T-cell (primary cell): ENCODE data around the gene FAHD2A. TPM values are rescaled to one million over a fixed set of nuclear protein-coding genes. Genes with fewer than 3 reads are reported as not detected.

ENCODE experiments used
- ATAC-seq, 4 experiments: fragments of 200-7000 bp in 3 of 4; fragments of 150-1000 bp in 1 of 4; cut with Tn5 transposase; replicated peaks in 1 of 4; 1 replicate in 3 of 4; 2 replicates in 1 of 4; pipeline ENCODE4 v1.10.0; 2021; ENCODE audit warnings: moderate library complexity in 3 of 4, mild to moderate bottlenecking in 2 of 4, moderate number of reproducible peaks in 1 of 4
- CTCF ChIA-PET, 2 donors: fragments of 300-600 bp; sonication (Branson Sonifier 250); formaldehyde crosslinking; loops; one replicate each; lab custom pipeline; 2022; ENCODE audit warnings: antibody characterized with exemption in 2 of 2; lab: Charles Lee
- POLR2A ChIA-PET, 2 donors: fragments of 300-600 bp; sonication (Branson Sonifier 250); formaldehyde crosslinking; loops; one replicate each; lab custom pipeline; 2022; ENCODE audit warnings: antibody characterized with exemption in 2 of 2; lab: Charles Lee
- DNase-seq, 35 experiments: peaks; one replicate each; pipeline versions ENCODE4 v3.0.0 to v3.0.0-alpha.2; 2013 to 2023
- H3K27ac ChIP-seq: one replicate; pipeline ENCODE4 v1.5.1; 2013; ENCODE audit warnings: low read length
- H3K27me3 ChIP-seq, 2 experiments: replicated peaks in 1 of 2; 1 replicate in 1 of 2; 2 replicates in 1 of 2; pipeline versions ENCODE4 v1.6.1 to v1.7.0; 2013; ENCODE audit warnings: low read length in 1 of 2, mixed read lengths in 1 of 2; ENCODE audit not compliant: control insufficient read depth in 2 of 2, insufficient read depth in 2 of 2; ENCODE audit errors: extremely low read depth in 1 of 2
- H3K36me3 ChIP-seq, 2 donors: 1 replicate in 1 of 2; 2 replicates in 1 of 2; pipeline versions ENCODE4 v1.6.1 to v1.7.0; 2013; ENCODE audit warnings: low read length in 1 of 2; ENCODE audit not compliant: control insufficient read depth in 2 of 2, insufficient read depth in 1 of 2; ENCODE audit errors: extremely low read depth in 1 of 2
- H3K4me1 ChIP-seq, 2 experiments: 1 replicate in 1 of 2; 2 replicates in 1 of 2; pipeline versions ENCODE4 v1.6.1 to v1.7.0; 2013; ENCODE audit warnings: low read length in 2 of 2, mixed read lengths in 1 of 2; ENCODE audit not compliant: insufficient read depth in 2 of 2, control insufficient read depth in 1 of 2; ENCODE audit errors: extremely low read depth in 1 of 2
- H3K4me3 ChIP-seq, 2 donors: 1 replicate in 1 of 2; 2 replicates in 1 of 2; pipeline versions ENCODE4 v1.5.1 to v1.7.0; 2013; ENCODE audit warnings: mild to moderate bottlenecking in 2 of 2, low read length in 1 of 2, moderate library complexity in 1 of 2; ENCODE audit not compliant: control insufficient read depth in 1 of 2; ENCODE audit errors: extremely low read depth in 1 of 2
- H3K9me3 ChIP-seq: 2 replicates; pipeline ENCODE4 v1.7.0; 2013
- H3K27ac Mint-ChIP-seq, 2 donors: one replicate each; pipeline ENCODE4 v1.8.0; 2020 to 2021; ENCODE audit warnings: mild to moderate bottlenecking in 2 of 2, mixed read lengths in 2 of 2
- H3K27me3 Mint-ChIP-seq, 2 donors: one replicate each; pipeline ENCODE4 v1.8.0; 2021 to 2022; ENCODE audit warnings: mixed read lengths in 2 of 2
- H3K36me3 Mint-ChIP-seq: one replicate; pipeline ENCODE4 v1.8.0; 2021; ENCODE audit warnings: mixed read lengths
- H3K4me1 Mint-ChIP-seq, 3 donors: one replicate each; pipeline ENCODE4 v1.8.0; 2020 to 2022; ENCODE audit warnings: mixed read lengths in 3 of 3, mild to moderate bottlenecking in 1 of 3
- H3K4me3 Mint-ChIP-seq, 3 donors: one replicate each; pipeline ENCODE4 v1.8.0; 2020 to 2022; ENCODE audit warnings: mild to moderate bottlenecking in 3 of 3, mixed read lengths in 3 of 3, moderate library complexity in 3 of 3
- H3K9me3 Mint-ChIP-seq, 3 donors: one replicate each; pipeline ENCODE4 v1.8.0; 2020 to 2022; ENCODE audit warnings: mixed read lengths in 3 of 3
- WGBS: methylation state at CpG from one replicate; pipeline ENCODE4 v1.1.5; 2013; ENCODE audit warnings: missing lambda C conversion rate; ENCODE audit not compliant: insufficient coverage; 5-methylcytosine and 5-hydroxymethylcytosine counted together
- total RNA-seq, 35 experiments: library from RNA in 6 of 35; stranded (reverse) in 6 of 35; fragments of 120-200 nt in 1 of 35; gene quantifications; one replicate each; pipeline versions ENCODE4 v1.2.1 to v1.2.4 and lab custom pipeline; 2013 to 2026

Gene FAHD2A, protein sequence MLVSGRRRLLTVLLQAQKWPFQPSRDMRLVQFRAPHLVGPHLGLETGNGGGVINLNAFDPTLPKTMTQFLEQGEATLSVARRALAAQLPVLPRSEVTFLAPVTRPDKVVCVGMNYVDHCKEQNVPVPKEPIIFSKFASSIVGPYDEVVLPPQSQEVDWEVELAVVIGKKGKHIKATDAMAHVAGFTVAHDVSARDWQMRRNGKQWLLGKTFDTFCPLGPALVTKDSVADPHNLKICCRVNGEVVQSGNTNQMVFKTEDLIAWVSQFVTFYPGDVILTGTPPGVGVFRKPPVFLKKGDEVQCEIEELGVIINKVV
- total RNA-seq = 10 to 100 TPM; 26.4 to 34.9 (median 28.7) TPM
- 23.7 TPM for total RNA-seq (2013)
- total RNA-seq (lab: John Stamatoyannopoulos, UW) = 7.6 to 30.3 (median 15.3) reads per million in 29 experiments

- DNase-seq (peak; percentile 79 to 96 (median 91)), ATAC-seq (peak; percentile 93 to 96 (median 94))
- H3K27ac ChIP-seq = peak within 1 kb of the TSS; percentile 42
- Mint-ChIP-seq H3K27ac (peak within 1 kb of the TSS; percentile 87 to 91), H3K9me3 (no peaks in the 10 kb centered on the region), H3K36me3 (peaks cover 4% of the 10 kb centered on the region), H3K4me1 (peaks cover 27 to 29% (median 28%) of the 10 kb centered on the region in 3 donors), H3K27me3 (no peaks in the 10 kb centered on the region), H3K4me3 (peak within 1 kb of the TSS; percentile 98 to 99 (median 98))
- H3K4me1 ChIP-seq = peaks cover 5 to 22% of the 10 kb centered on the region in 2 experiments
- under 1% methylated on average over 63 of the region's 64 CpGs for WGBS
- H3K36me3 ChIP-seq = no peaks in the 10 kb centered on the region
- ChIA-PET CTCF (interaction anchor here in 1 of 2 donors (1.1 kb wide), 1 partner anchor 319 kb away, joined by 3 read pairs; no protein-coding TSS in a partner anchor), POLR2A (interaction anchor here in 1 of 2 donors (0.6 kb wide), 1 partner anchor 238 kb away, joined by 3 read pairs; no protein-coding TSS in a partner anchor)
- no peaks in the 10 kb centered on the region for H3K9me3 ChIP-seq
- no peaks in the 10 kb centered on the region for H3K27me3 ChIP-seq
- H3K4me3 ChIP-seq = peak within 1 kb of the TSS; percentile 90 to 97
Measured at GRCh38 chr2:95402370-95403203, at the start of gene FAHD2A. TSS of gene FAHD2A (plus strand) at chr2:95402708. CDS start at chr2:95405559, 2,851 bp downstream.

DNA sequence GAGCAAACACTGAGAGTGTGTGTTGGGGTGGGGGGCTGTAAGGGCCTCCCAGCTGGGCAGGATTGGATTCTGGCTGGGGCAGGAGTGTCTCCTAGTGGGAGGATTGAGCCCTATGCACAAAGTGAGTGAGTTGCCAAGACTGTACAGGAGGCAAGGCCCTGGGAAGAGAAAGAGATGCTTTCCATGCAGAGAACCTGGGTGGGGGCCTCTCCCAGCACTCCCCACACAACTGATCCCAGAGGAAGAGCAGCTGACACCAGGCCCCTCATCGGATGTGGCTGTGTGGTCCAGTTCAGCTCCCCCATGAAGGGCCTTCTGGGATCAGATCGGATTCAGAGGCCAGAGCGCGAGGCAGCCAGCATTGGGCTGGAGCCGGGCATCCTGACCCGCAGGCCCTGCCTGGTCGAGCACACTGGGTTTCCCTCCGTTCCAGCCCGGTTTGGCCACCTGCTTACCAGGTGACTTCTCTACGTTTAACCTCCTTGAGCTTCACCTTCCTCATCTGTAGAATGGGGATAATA is 49.4 kb upstream of the FAHD2A start:
- peaks cover 7 to 12% of the 10 kb centered on the region in 2 donors for H3K27me3 Mint-ChIP-seq
- H3K4me1 Mint-ChIP-seq = no peaks in the 10 kb centered on the region
- no peak for ATAC-seq
- Histone ChIP-seq H3K4me1 (no peaks in the 10 kb centered on the region), H3K9me3 (no peaks in the 10 kb centered on the region), H3K4me3 (no peak overlapping the region), H3K36me3 (no peaks in the 10 kb centered on the region), H3K27ac (no peak overlapping the region), H3K27me3 (peaks cover 0 to 34% of the 10 kb centered on the region in 2 experiments)
- WGBS = 94% methylated on average over 4 of the region's 10 CpGs
- CTCF ChIA-PET = no interaction called here
- POLR2A ChIA-PET = no interaction called here
- DNase-seq = no peak
- H3K27ac Mint-ChIP-seq = no peak overlapping the region
- no peaks in the 10 kb centered on the region for H3K9me3 Mint-ChIP-seq
- H3K4me3 Mint-ChIP-seq = no peak overlapping the region
- no peaks in the 10 kb centered on the region for H3K36me3 Mint-ChIP-seq

DNA sequence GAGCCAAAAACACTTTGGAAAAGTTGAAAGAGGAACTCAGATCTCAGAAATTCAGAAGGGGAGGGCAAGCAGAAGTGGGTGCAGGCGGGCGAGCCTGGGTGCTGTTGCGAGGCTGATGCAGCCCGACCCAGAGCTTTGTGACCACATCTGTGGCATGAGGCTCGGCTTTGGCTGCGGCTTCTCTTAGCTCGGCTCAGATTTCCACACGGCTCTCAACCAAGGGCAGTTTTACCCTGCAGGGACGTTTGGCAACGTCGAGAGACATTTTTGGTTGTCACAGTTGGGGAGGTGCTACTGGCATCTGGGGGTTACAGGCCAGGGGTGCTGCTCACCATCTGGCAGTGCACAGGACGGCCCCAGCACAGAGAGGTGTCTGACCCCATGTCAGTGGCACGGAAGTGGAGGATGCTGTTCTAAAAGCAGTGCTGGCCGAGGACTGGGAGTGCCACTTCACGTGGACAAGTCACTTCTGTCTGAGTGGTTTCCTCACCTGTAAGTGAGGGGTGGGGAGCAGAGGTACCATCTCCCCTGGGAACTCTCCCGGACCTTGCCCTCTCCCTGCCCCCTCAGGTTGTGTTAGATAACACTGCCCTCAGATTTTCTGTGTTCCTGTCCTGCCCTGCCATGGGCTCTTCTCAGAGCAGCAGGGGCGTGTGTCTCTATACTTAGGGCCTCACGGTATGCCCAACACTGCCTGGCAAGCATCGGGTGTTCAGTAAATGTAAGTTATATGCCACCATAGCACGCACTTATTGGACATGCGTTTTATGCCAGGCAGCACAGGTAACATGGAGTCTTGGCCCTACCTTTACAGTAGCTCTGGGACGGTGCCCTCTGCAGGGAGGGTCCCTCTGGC is 48.7 kb upstream of the FAHD2A start:
- H3K9me3 Mint-ChIP-seq = no peaks in the 10 kb centered on the region
- H3K27me3 Mint-ChIP-seq = peaks cover 7 to 10% of the 10 kb centered on the region in 2 donors
- peaks cover 0 to 30% of the 10 kb centered on the region in 2 experiments for H3K27me3 ChIP-seq
- H3K27ac ChIP-seq = no peak overlapping the region
- H3K36me3 ChIP-seq = no peaks in the 10 kb centered on the region
- H3K27ac Mint-ChIP-seq = no peak overlapping the region
- DNase-seq = no peak
- ATAC-seq = no peak
- H3K4me1 Mint-ChIP-seq = no peaks in the 10 kb centered on the region
- H3K9me3 ChIP-seq = no peaks in the 10 kb centered on the region
- POLR2A ChIA-PET = no interaction called here
- 86% methylated on average over 16 of the region's 22 CpGs for WGBS
- CTCF ChIA-PET = interaction anchor here in 1 of 2 donors (0.5 kb wide), 1 partner anchor 17 kb away, joined by 3 read pairs; no protein-coding TSS in a partner anchor
- no peak overlapping the region for H3K4me3 ChIP-seq
- no peaks in the 10 kb centered on the region for H3K4me1 ChIP-seq
- no peaks in the 10 kb centered on the region for H3K36me3 Mint-ChIP-seq
- H3K4me3 Mint-ChIP-seq = no peak overlapping the region

- DNase-seq (no peak), ATAC-seq (no peak)
- no peaks in the 10 kb centered on the region for H3K9me3 ChIP-seq
- Mint-ChIP-seq H3K36me3 (no peaks in the 10 kb centered on the region), H3K27me3 (peaks cover 6 to 10% of the 10 kb centered on the region in 2 donors), H3K4me1 (no peaks in the 10 kb centered on the region), H3K27ac (no peak overlapping the region), H3K9me3 (no peaks in the 10 kb centered on the region), H3K4me3 (no peak overlapping the region)
- no peak overlapping the region for H3K4me3 ChIP-seq
- ChIA-PET CTCF (interaction anchor here in 1 of 2 donors (0.5 kb wide), 1 partner anchor 17 kb away, joined by 3 read pairs; no protein-coding TSS in a partner anchor), POLR2A (no interaction called here)
- no peak overlapping the region for H3K27ac ChIP-seq
- WGBS = 97% methylated on average over 3 of the region's 5 CpGs
- no peaks in the 10 kb centered on the region for H3K36me3 ChIP-seq
- peaks cover 0 to 27% of the 10 kb centered on the region in 2 experiments for H3K27me3 ChIP-seq
- H3K4me1 ChIP-seq = no peaks in the 10 kb centered on the region
Measured at GRCh38 chr2:95354469-95354901, 48.0 kb upstream of the FAHD2A start.

DNA sequence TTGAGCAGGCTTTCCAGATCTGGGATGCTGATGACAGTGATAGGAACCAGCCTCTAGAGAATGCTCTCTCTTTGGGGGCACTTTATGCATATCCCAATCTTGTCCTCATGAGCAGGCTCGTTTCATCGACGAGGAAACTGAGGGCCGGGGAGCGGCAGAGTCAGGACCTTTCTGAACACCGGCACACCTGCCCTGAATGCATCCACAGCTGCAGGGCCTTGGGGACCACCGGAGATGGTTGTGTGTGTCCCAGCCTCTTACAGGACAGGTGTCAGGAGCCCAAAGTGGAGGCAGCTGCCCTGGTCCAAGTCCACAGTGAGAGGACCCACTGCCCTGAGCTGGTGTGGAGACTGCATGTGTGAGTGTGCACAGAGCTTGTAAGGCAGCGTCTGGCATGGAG is 47.6 kb upstream of the FAHD2A start:
- Histone ChIP-seq H3K4me3 (no peak overlapping the region), H3K27me3 (peaks cover 0 to 26% of the 10 kb centered on the region in 2 experiments), H3K9me3 (no peaks in the 10 kb centered on the region), H3K36me3 (no peaks in the 10 kb centered on the region), H3K27ac (no peak overlapping the region), H3K4me1 (no peaks in the 10 kb centered on the region)
- 94% methylated on average over 7 of the region's 8 CpGs for WGBS
- ChIA-PET POLR2A (no interaction called here), CTCF (no interaction called here)
- DNase-seq (no peak), ATAC-seq (no peak)
- no peaks in the 10 kb centered on the region for H3K36me3 Mint-ChIP-seq
- H3K27me3 Mint-ChIP-seq = peaks cover 6 to 10% of the 10 kb centered on the region in 2 donors
- no peaks in the 10 kb centered on the region for H3K9me3 Mint-ChIP-seq
- no peaks in the 10 kb centered on the region for H3K4me1 Mint-ChIP-seq
- H3K4me3 Mint-ChIP-seq = no peak overlapping the region
- H3K27ac Mint-ChIP-seq = no peak overlapping the region
